CD14-positive monocyte (primary cell): ENCODE results near the gene NTNG1. TPM values are rescaled to one million over a fixed set of nuclear protein-coding genes. Genes with fewer than 3 reads are reported as not detected.

Experiments used
- DNase-seq, 3 donors: peaks; one replicate each; pipeline ENCODE4 v3.0.0-alpha.2; 2011 to 2022
- H2AFZ ChIP-seq: 2 replicates; pipeline ENCODE4 v1.6.0; 2012; ENCODE audit warnings: mild to moderate bottlenecking, low read depth, low read length, inconsistent platforms; ENCODE audit not compliant: insufficient read depth, poor library complexity, severe bottlenecking
- H3K27ac ChIP-seq, 2 donors: 1 replicate in 1 of 2; 2 replicates in 1 of 2; pipeline ENCODE4 v1.5.1; 2012 to 2013; ENCODE audit warnings: low read length in 2 of 2, control low read depth in 1 of 2, inconsistent platforms in 1 of 2, low read depth in 1 of 2, mild to moderate bottlenecking in 1 of 2
- H3K27me3 ChIP-seq, 2 donors: one replicate each; pipeline versions ENCODE4 v1.6.0 to v1.6.1; 2011 to 2013; ENCODE audit warnings: low read length in 2 of 2; ENCODE audit not compliant: control insufficient read depth in 2 of 2, insufficient read depth in 2 of 2
- H3K36me3 ChIP-seq, 2 donors: replicated peaks in 1 of 2; 1 replicate in 1 of 2; 2 replicates in 1 of 2; pipeline versions ENCODE4 v1.5.1 to v1.6.1; 2012 to 2013; ENCODE audit warnings: low read length in 2 of 2, control low read depth in 1 of 2, inconsistent platforms in 1 of 2, mild to moderate bottlenecking in 1 of 2; ENCODE audit not compliant: insufficient read depth in 2 of 2, control insufficient read depth in 1 of 2
- H3K4me1 ChIP-seq, 2 donors: 1 replicate in 1 of 2; 2 replicates in 1 of 2; pipeline versions ENCODE4 v1.5.1 to v1.6.1; 2012 to 2013; ENCODE audit warnings: low read length in 2 of 2, control low read depth in 1 of 2, inconsistent platforms in 1 of 2, mild to moderate bottlenecking in 1 of 2, moderate library complexity in 1 of 2; ENCODE audit not compliant: insufficient read depth in 2 of 2, control insufficient read depth in 1 of 2
- H3K4me2 ChIP-seq: replicated peaks from 2 replicates; pipeline ENCODE3; 2012; ENCODE audit warnings: low read length, moderate library complexity, mild to moderate bottlenecking; ENCODE audit not compliant: poor library complexity, severe bottlenecking; ENCODE audit errors: extremely low read depth
- H3K4me3 ChIP-seq, 3 experiments: fragments of 200-600 bp in 1 of 3; sonication (generic) in 1 of 3; replicated peaks in 1 of 3; 1 replicate in 2 of 3; 2 replicates in 1 of 3; pipeline ENCODE4 v1.5.1; 2011 to 2013; ENCODE audit warnings: low read length in 3 of 3, mild to moderate bottlenecking in 3 of 3, control low read depth in 2 of 3, low read depth in 2 of 3, inconsistent platforms in 1 of 3, moderate library complexity in 1 of 3
- H3K79me2 ChIP-seq: 2 replicates; pipeline ENCODE4 v1.6.0; 2012; ENCODE audit warnings: mild to moderate bottlenecking, control low read depth, inconsistent platforms, low read length, moderate library complexity; ENCODE audit not compliant: insufficient read depth
- H3K9ac ChIP-seq: 2 replicates; pipeline ENCODE4 v1.6.0; 2017; ENCODE audit warnings: low read length, mild to moderate bottlenecking; ENCODE audit not compliant: insufficient read depth, poor library complexity, severe bottlenecking
- H3K9me3 ChIP-seq, 2 donors: replicated peaks in 1 of 2; 1 replicate in 1 of 2; 2 replicates in 1 of 2; pipeline versions ENCODE4 v1.5.1 to v1.6.1; 2012 to 2013; ENCODE audit warnings: low read length in 2 of 2, control low read depth in 1 of 2; ENCODE audit not compliant: control insufficient read depth in 1 of 2, insufficient read depth in 1 of 2
- H4K20me1 ChIP-seq: 2 replicates; pipeline ENCODE4 v1.6.0; 2012; ENCODE audit warnings: mild to moderate bottlenecking, low read length, control low read depth, moderate library complexity; ENCODE audit not compliant: insufficient read depth
- H3K27ac Mint-ChIP-seq, 7 donors: one replicate each; pipeline ENCODE4 v1.8.0; 2020; ENCODE audit warnings: mild to moderate bottlenecking in 7 of 7, mixed read lengths in 7 of 7, moderate library complexity in 6 of 7, inconsistent platforms in 2 of 7
- H3K27me3 Mint-ChIP-seq, 3 donors: one replicate each; pipeline ENCODE4 v1.8.0; 2021 to 2022; ENCODE audit warnings: low read depth in 3 of 3, mild to moderate bottlenecking in 3 of 3, mixed read lengths in 3 of 3, moderate library complexity in 3 of 3, inconsistent platforms in 1 of 3
- H3K36me3 Mint-ChIP-seq, 2 donors: one replicate each; pipeline ENCODE4 v1.8.0; 2020; ENCODE audit warnings: mixed read lengths in 2 of 2, inconsistent platforms in 1 of 2, mild to moderate bottlenecking in 1 of 2
- H3K4me1 Mint-ChIP-seq: one replicate; pipeline ENCODE4 v1.8.0; 2020; ENCODE audit warnings: mild to moderate bottlenecking, mixed read lengths
- H3K4me3 Mint-ChIP-seq, 2 donors: one replicate each; pipeline ENCODE4 v1.8.0; 2020; ENCODE audit warnings: mild to moderate bottlenecking in 2 of 2, mixed read lengths in 2 of 2, moderate library complexity in 1 of 2
- H3K9me3 Mint-ChIP-seq, 7 donors: one replicate each; pipeline ENCODE4 v1.8.0; 2020 to 2022; ENCODE audit warnings: mixed read lengths in 7 of 7, mild to moderate bottlenecking in 6 of 7, moderate library complexity in 6 of 7, inconsistent platforms in 2 of 7
- CTCF ChIP-seq: fragments of 200-600 bp; IDR thresholded peaks from one replicate; pipeline ENCODE4 v1.8.0; 2022; ENCODE audit warnings: antibody characterized with exemption, mild to moderate bottlenecking
- WGBS: methylation state at CpG from one replicate; pipeline ENCODE4 v1.1.5; 2013; ENCODE audit warnings: missing lambda C conversion rate; ENCODE audit not compliant: insufficient coverage; 5-methylcytosine and 5-hydroxymethylcytosine counted together
- intact Hi-C, 2 donors: fragments of 100-400 bp; cut with micrococcal nuclease; formaldehyde crosslinking; loops; one replicate each; pipeline versions ENCODE4 v1.15.0 to v1.15.1; 2023
- polyA plus RNA-seq, 3 donors: library from polyadenylated mRNA; depleted of rRNA in 1 of 3; unstranded in 2 of 3; stranded (reverse) in 1 of 3; fragments of 300-500 nt in 2 of 3; fragments of >200 nt in 1 of 3; fragmentation: Illumina TruSeq in 2 of 3; gene quantifications; 1 replicate in 2 of 3; 2 replicates in 1 of 3; pipeline ENCODE4 v1.2.3, GENCODE V29; 2012 to 2021

The NTNG1 gene
- polyA plus RNA-seq, 3 donors, result not detected

GRCh38 chr1:107450899-107451664, 310.2 kb downstream of the NTNG1 start:
- DNase-seq, result peak in 1 of 3 donors; percentile 32
- H3K4me1 Mint-ChIP-seq, result peaks cover 13% of the 10 kb centered on the region

GRCh38 chr1:107451715-107452114, 310.9 kb downstream of the NTNG1 start:
- Histone ChIP-seq H3K36me3 (no peaks in the 10 kb centered on the region), H3K79me2 (no peaks in the 10 kb centered on the region), H3K4me3 (no peak overlapping the region), H3K9me3 (no peaks in the 10 kb centered on the region), H3K9ac (no peak overlapping the region), H3K4me2 (no peak overlapping the region), H3K27me3 (no peaks in the 10 kb centered on the region), H3K27ac (no peak overlapping the region), H3K4me1 (peaks cover 6 to 7% of the 10 kb centered on the region in 2 donors), H4K20me1 (no peaks in the 10 kb centered on the region), H2AFZ (no peak overlapping the region)
- no peak overlapping the region for H3K4me3 Mint-ChIP-seq
- no peak for TF ChIP-seq CTCF
- peaks cover 13% of the 10 kb centered on the region for H3K4me1 Mint-ChIP-seq
- no peak for DNase-seq
- no peaks in the 10 kb centered on the region for H3K36me3 Mint-ChIP-seq
- no CpG with 5 or more reads among the region's 2 CpGs for WGBS
- intact Hi-C loops, result no loop called here
- H3K27me3 Mint-ChIP-seq, result peaks cover 0 to 1% (median 0%) of the 10 kb centered on the region in 3 donors
- peak overlapping the region in 1 of 7 donors; percentile 39 for H3K27ac Mint-ChIP-seq
- H3K9me3 Mint-ChIP-seq, result no peaks in the 10 kb centered on the region

More at GRCh38 chr1:107450899-107451664, 310.2 kb downstream of the NTNG1 start:
- Mint-ChIP-seq H3K36me3 (no peaks in the 10 kb centered on the region), H3K4me3 (peak overlapping the region in 1 of 2 donors; percentile 30), H3K27ac (peak overlapping the region in 1 of 7 donors; percentile 39), H3K27me3 (peaks cover 0 to 1% (median 0%) of the 10 kb centered on the region in 3 donors), H3K9me3 (no peaks in the 10 kb centered on the region)
- Histone ChIP-seq H3K4me3 (no peak overlapping the region), H3K27me3 (no peaks in the 10 kb centered on the region), H3K4me1 (peaks cover 6 to 7% of the 10 kb centered on the region in 2 donors), H3K36me3 (no peaks in the 10 kb centered on the region), H3K4me2 (no peak overlapping the region), H3K9ac (no peak overlapping the region), H4K20me1 (no peaks in the 10 kb centered on the region), H3K79me2 (no peaks in the 10 kb centered on the region), H3K27ac (no peak overlapping the region), H3K9me3 (no peaks in the 10 kb centered on the region), H2AFZ (no peak overlapping the region)
- no peak for TF ChIP-seq CTCF
- WGBS, result no CpG with 5 or more reads among the region's 5 CpGs
- intact Hi-C loops, result no loop called here
